Fibroblast of skin of abdomen (primary cell): Measurements from ENCODE around the gene CRAT.
"Not testable (repeated sequence)": the region's sequence is repeated elsewhere in the genome, so short reads cannot be mapped to it uniquely, and the experiment has no call there.

ENCODE experiments used
- DNase-seq: peaks from one replicate; pipeline ENCODE4 v3.0.0-alpha.2; 2013

Gene CRAT

DNA sequence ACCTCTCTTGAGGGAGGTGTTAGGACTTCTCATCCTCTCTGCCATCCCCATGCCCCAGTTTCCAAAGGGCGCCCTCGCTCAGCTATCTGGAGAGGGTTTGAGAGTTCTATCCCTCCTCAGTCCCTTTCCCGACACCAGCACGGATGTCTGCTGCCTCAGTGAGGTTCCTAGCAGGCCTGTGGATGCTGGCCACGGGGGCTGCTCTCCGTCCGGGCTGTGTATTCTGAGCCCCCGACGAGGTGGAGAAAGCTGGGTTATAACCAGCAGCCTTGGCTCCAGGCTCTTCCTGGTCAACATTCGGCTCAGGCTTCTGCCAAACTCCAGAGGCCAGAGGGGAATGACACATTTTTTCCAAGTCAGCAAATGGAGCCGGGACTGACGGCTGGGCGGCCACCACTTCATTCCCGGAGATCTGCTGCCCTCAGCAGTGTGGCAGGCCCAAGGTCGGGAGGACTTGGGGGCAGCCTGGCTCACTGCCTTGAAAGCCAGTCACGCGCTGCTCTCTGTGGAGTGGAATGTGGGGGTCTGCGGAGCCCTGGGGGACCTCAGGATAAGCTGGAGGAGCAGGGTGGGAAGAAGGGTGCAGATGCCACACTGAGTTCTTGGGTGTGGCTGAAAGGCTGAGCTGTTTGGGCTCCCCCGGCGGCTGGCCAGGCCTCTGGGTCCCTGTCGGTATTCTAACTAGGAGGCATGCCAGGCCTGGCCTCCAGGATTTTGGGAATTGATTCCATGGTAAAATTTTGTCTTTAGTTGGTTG is 28.1 kb upstream of the CRAT start:
- DNase-seq = peak; percentile 12

DNA sequence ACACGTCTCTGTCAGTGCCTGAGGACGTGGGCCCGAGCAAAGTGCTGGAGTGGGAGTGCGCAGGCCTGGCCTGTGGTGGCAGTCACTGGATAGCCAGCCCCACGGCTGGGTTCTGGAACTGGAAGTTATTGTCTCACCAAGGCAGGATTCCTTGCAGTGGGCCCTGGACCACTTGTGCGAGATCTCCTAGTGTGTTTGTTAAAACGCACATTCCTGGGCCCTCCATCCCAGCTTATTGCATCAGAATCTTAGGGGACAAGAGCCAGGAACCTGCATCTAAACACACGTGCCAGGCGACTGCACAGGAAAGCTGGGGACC is 27.5 kb upstream of the CRAT start:
- no peak for DNase-seq

DNA sequence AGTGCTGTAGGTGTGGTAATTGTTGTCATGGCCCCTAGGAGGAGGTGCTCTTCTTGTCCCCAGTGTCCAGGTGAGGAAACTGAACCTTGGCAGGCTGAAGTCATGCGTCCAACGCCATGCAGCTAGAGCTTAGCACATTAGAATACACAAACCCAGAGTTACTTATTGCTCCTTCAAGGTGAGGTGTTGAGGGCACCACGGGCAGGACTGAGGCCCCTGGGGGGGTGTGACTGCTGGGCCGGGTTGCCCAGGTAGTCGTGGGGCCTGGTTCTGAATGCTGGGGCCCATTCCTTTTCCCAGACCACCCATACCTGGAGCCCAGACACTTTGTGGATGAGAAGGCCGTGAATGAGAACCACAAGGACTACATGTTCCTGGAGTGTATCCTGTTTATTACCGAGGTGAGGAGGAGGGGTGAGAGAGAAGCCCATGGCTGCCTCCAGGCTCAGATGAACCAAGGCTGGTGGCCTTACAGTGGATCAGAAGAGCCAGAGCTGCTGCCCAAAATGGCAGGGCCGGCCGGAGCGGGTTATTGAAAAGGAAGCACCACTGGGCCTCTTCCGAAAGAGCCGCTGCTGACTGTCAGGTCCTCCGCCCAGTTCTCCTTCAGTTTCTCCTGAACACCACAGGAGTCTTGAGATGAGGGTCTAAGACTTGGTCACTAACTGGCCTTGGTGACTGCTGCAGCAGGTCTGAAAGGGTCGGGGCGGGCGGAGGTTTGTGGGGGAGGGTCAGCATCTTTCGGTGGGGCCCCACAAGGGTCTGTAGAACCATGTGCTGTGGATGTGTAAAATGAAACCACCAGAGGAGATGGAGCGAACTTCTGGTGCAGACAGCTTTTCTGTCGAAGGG is 26.9 kb upstream of the CRAT start:
- no peak for DNase-seq

DNA sequence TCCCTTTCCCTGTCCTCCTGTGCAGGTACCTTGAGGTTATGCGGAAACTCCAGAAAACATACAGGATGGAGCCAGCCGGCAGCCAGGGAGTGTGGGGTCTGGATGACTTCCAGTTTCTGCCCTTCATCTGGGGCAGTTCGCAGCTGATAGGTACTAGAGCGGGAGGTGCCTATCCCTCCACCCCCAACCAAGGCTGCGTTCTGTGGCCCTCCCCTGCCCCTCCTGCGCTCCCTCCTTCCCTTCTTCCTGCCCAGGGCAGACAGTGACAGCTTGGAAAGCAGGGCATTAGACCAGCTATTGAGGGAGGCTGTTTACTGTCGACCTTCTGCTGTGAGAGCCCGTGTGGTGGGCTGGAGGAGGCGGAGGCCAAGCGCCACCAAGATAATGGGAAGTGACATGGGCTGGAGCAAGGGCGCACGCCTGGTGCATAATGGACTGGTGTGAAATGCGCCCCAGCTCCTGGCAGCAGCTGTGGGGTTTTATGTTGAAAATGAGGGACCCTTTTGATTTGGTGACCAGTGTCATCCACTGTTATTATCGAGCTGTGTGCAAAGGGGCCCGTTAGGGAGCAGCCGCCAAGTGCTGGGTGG is 25.9 kb upstream of the CRAT start:
- DNase-seq = no peak

DNA sequence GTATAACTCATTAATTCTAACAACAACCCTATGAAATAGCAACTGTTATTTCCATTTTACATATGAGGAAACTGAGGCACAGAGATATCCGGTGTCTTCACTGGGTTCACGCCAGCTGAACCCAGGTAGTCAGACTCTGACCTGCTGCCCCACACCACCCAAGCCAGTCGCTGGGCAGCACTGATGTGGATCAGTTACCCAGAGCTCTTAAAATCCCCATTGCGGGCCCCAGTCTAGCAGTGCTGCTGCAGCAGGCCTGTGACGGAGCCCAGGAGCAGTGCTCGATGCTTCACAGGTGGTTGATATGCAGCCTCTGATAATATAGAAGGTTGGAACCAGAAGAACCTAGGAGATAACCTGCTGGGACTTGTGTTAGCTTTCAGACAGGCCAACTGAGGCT is 24.9 kb upstream of the CRAT start:
- no peak for DNase-seq

DNA sequence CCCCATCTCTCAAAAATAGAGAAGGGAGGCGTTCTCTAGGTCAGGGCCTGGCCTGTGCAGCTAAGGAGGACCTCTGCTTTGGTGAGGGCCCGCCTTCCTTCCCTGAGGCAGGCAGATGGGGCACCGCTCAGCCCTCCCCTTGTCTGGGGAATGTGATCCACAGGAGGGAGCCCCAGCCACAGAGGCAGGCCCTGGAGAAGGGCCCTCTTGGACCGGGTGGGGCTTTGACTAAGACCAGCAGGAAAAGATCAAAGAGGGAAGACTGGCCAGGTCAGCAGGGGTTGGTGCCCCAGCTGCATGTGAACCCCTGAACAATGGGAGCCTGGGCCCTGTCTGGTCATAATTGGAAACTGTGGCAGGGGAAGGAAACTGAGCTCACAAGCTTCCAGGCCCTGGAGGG is 22.5 kb upstream of the CRAT start:
- no peak for DNase-seq

DNA sequence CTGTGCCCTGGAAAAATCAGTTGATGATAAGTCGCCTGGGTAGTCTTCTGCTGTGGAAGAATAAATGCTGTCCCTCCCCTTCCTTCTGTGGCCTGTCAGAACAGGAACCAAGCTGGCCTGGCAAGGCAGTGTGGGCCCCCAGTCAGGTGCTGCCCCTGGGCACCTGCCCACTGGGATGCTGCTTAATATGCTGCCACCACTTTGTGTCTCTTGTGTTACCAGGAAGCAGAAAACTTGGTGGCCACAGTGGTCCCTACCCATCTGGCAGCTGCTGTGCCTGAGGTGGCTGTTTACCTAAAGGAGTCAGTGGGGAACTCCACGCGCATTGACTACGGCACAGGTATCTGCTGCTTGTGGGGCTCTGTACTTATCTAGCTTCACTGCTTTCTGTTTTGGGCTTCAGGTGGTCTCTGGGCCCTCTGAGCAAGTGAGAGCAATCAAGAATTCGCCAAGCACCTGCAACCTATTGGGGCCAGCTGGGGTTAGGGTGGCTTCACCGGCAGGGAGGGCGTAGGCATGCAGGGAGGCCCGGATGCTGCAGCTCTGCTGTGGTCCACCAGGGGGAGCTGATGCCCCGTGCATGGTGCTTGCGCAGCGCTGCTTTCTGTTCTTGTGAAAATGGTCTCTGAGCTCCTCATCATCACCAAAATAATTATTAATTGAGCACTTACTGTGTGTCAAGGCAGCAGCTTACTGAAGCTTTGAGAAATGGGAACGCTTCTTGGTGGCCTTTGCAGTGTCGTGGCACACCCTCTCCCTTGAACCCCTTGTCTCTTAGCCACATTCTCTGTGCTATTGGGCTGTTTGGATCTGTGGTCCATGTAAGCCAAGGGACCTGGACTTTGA is 20.9 kb upstream of the CRAT start:
- DNase-seq = peak; percentile 58

DNA sequence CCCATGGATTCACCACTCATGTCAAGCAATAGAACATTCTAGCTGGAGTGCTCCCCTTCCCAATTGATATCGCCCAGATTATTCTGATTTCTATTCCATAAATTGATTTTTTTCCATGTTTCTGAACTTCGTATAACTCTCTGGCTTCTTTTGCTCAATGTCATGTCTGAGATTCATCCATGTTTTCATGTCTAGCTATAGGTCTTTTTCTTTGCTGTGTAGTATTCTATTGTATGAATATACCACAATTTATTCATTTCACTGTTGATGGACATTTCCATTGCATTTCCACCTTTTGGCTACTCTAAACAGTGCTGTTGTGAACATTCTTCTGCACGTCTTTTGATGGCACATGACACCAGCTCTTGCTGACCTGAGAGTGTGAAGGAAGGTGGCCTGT is 20.2 kb upstream of the CRAT start:
- no peak for DNase-seq

DNA sequence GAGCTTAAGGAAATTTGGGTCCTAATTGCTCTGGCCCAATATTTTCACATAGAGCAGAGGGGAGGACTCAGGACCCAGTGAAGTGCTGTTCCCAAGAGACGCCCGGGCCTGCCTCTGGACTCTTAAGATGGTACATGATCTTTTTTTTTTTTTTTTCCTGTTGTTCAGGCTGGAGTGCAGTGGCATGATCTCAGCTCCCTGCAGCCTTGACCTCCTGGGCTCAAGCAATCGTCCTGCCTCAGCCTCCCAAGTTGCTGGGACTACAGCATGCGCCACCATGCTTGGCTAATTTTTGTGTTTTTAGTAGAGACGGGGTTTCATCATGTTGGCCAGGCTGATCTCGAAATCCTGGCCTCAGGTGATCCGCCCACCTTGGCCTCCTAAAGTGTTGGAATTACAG is 19.7 kb upstream of the CRAT start:
- not testable (repeated sequence) for DNase-seq

DNA sequence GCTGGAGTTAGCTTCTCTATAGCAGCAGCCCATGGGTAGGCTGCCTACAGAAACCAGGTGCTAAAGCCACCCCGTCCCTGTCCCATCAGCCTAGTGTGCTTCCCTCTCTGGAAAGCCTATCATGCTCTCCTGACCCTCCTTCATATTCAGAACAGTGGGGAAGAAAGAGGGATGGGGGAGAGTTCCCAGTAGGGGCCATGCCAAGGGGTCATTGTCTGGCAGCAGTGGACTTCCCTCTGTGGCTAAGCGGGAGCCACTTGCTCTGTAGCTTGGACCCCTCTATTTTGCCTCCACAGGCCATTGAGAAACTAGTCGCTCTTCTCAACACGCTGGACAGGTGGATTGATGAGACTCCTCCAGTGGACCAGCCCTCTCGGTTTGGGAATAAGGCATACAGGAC is 18.1 kb upstream of the CRAT start:
- no peak for DNase-seq

DNA sequence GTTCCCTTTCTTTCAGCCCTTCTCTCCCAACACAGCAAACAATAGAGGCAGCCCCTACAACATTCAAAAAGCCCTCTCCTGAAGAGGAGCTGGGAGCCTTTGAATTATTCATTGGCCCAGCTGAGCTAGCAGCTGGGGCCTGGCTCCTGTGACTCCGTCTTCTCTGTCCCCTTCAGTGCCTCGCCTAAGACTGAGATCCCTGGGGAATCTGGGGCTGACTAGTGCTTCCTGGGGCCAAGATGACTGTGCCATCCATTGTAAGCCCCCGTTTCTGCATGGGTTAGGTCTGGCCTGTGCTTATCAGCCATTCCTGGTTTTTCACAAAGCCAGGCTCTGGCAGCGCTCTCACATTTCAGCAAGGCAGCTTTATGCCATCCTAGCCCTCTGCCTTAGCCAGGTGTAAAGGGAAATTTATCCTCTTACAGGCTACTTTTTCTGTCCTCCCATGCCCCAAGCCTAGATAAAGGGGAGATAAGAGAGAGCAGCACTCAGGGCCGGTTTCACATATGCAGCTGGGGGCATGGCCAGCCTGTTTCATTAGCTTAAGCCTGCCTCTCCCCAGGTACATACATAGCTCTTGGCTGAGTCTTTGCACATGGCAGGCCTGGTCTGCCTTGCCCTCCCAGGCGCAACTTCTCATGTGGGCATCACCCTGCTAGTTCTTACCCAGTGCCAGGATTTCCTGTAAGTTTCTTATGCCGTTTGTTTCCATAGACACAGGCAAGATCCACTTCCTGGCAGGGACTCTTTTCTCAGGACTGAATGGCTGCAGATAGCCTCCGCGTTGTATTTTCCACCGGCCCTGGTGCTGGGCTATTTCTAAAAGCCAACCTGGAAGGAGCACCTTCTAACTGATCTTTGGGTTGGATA is 16.4 kb upstream of the CRAT start:
- no peak for DNase-seq

DNA sequence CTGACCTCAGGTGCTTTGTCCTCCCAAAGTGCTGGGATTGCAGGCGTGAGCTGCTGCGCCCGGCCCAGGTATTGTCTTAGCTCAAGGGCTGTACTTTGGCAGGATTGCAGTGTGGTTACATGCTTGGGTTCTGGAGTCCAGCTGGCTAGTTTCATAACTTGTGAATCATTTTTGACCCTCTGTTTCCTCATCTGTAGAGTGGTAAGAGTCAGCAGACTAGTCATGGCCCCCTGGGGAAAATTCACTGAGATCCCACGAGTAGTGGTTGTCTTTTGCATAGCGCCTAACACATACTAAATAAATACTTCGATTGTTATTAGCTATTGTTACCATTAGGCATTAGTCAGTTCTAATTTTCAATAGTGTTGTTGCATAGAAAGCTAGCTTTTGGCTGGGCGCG is 14.9 kb upstream of the CRAT start:
- peak; percentile 71 for DNase-seq

DNA sequence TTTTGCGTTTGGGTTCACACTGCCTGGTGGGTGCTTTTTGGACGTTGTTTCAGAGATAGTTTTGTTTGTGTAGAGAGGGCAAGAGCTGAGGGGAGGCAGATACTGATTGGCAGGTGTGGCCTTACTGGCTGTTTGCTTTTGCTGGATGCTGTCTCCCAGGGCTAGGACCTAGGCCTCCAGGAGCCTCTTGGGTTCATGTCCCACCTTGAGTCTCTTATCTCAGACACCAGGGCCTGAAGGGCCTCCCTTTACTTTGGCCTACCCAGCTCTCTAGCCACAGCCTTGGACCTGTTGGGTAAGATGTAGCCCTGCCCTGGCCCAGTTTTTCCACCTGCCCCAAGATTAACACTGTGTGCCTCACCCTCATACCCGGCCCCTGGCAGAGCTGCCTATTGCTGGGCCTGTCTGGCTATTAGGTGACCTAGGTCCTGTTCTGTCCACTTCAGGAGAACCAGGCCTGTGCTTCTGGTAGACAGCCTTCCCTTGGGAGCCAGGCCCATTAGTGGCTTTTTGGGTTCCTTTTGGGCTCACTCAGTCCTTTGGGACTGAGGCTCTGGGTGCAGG is 14.0 kb upstream of the CRAT start:
- DNase-seq = no peak

DNA sequence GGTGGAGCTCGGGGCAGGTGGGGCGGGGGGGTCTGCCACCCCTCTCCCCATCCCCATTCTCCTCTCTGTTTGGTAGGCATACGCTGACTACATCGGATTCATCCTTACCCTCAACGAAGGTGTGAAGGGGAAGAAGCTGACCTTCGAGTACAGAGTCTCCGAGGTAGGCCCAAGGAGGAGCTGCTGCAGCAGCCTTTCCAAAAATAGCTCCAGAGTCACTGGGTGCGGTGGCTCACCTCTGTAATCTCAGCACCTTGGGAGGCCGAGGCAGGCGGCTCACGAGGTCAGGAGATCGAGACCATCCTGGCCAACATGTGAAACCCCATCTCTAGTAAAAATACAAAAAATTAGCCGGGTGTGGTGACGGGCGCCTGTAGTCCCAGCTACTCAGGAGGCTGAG is 12.4 kb upstream of the CRAT start:
- DNase-seq = not testable (repeated sequence)

DNA sequence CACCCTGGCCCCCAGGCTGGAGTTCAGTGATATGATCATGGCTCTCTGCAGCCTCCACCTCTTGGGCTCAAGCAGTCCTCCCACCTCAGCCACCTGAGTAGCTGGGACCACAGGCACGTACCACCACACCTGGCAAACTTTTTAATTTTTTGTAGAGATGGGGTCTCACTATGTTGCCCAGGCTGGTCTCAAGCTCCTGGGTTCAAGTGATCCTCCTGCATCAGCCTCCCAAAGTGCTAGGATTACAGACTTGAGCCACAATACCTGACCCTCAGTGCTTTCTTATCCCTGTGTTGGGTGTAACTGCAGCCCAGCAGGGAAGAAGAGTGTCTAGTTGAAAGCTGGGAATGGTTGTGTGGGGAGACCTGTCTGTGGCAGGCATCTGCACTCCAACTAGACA is 11.5 kb upstream of the CRAT start:
- no peak for DNase-seq

DNA sequence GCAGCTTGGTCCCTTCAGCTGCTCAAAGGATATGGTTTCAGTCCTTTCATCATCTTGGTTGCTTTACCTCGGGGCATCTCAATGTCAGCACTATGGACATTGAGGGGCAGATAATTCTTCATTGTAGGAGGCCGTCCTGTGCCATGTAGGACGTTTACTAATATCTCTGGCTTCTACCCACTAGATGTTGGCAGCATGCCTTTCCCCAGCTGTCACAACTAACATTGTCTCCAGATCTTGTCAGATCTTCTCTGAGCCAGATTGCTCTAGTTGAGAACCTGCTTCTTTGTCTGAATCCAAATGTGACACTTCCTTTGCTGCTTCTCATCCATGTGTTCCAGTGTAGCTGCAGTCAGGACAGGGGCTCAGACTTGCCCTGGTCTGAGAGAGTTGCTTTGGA is 10.9 kb upstream of the CRAT start:
- no peak for DNase-seq

DNA sequence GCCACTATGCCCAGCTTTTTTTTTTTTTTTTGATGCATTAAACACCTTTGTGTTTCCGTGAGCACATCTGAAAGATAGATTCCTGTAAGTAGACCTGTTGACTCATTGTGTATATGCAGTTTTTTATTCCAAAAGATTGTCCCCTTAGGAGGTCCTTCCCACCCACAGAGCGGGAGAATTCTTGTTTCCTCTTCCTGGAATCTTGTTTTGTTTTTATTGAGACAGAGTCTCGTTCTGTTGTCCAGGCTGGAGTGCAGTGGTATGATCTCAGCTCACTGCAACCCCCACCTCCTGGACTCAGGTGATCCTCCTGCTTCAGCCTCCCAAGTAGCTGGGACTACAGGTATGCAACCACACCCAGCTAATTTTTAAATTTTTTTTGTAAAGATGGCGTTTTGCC is 8.2 kb upstream of the CRAT start:
- no peak for DNase-seq

DNA sequence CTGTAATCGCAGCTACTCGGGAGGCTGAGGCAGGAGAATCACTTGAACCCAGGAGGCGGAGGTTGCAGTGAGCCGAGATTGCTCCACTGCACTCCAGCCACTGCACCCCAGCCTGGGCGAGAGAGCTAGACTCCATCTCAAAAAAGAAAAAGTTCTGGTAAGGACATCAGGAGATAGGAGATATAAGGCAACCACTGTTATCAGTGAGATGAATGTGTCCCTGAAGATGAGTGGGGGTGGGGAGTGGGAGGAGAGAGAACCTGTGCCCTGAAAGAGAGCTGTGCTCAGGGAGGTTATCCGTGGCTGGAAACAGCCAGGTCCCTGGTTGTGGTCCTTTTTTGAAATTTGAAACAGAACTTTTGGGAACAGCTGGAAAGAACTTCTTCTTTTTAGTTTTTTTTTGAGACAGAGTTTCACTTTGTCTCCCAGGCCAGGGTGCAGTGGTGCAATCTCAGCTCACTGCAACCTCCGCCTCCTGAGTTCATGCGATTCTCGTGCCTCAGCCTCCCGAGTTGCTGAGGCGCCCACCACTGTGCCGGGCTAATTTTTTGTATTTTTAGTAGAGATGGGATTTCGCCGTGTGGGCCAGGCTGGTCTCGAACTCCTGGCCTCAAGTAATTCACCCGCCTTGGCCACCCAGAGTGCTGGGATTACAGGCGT is 3.2 kb upstream of the CRAT start:
- no peak for DNase-seq

DNA sequence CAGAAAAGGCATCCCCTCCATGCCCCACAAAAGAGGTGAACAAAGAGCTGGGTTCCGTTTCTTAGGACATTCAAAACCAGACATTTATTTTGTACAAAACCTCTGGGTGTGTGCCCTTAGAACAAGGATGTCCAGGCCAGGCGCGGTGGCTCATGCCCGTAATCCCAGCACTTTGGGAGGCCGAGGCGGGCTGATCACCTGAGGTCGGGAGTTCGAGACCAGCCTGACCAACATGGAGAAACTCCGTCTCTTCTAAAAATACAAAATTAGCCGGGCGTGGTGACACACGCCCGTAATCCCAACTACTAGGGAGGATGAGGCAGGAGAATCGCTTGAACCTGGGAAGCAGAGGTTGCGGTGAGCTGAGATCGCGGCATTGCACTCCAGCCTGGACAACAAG is 1.9 kb upstream of the CRAT start:
- DNase-seq = not testable (repeated sequence)

DNA sequence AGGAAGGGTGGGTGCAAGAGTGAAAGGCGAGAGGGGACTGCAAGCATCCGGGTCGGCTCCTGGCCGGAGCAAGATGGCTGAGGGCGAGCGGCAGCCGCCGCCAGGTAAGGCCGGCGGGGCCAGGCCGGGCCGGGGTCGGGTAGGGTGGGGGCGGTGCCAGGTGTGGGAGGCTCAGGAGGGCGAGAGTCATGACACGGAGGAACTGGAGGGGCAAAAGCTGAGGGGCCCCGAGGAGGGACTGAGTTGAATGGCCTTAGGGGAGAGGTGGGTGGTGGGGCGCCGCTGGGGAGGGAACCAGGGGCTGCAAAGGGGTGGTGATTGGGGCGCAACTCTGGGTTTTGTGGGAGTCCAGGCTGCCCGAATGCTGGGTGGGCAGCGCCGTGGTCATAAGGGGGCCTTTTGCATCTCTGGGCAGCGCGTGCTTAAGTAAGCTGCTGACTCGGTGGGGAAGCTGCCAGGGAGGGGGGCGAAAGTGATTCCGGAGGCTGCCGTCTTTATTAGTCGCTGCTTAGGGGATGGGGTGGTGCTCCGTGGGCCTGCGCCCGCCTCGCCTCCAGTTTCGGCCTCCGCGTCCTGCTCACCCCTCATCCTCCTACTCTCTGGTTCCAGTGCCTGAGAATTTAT is 1.0 kb upstream of the CRAT start:
- DNase-seq = peak; percentile 50
